NCI-H2081 (cell line): ENCODE data around the gene OR2T27.
"Not testable (repeated sequence)": the region's sequence is repeated elsewhere in the genome, so short reads cannot be mapped to it uniquely, and the experiment has no call there.

Experiments used
- DNase-seq, 2 experiments: peaks; one replicate each; lab custom pipeline; 2025; lab: John Stamatoyannopoulos, UW

Gene OR2T27

DNA sequence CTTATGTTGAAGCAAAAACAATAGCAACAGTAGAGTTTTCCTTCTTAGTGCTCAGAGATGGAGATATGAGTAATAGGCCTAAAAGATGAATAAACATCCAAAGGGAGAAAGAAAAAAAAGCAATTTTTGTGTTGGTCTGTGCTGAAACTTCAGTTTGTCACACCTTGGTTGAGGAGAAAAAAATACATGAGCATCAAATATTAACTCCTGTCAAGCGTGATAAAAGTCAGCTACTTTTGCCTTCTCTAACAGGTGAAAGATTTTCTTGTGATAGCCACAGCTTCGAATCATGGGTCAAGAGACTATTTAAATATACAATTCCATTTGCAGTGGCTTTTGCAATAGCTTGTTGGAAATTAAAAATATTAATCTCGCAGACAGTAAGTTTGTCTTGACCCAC, 14.4 kb downstream of the OR2T27 start:
- DNase-seq: not testable (repeated sequence)

DNA sequence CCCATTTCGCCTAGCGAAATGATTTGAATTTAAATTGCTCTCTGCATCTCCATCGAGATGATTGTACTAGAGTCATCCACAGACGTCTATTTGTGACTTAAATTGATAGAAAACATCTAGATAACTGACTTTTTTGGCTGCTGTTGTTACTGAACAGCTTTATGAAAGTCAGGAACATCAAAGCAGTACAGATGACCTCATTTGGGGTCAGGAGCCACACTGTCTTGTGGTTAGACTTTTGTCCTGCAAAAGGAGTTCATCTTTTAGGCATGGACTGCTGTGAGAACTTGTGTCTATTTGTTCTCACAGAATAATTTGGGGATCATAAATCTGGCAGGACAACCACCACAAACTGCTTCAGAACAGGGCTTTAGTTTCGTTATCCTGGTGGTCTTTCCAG, 15.7 kb downstream of the OR2T27 start:
- DNase-seq: not testable (repeated sequence)

DNA sequence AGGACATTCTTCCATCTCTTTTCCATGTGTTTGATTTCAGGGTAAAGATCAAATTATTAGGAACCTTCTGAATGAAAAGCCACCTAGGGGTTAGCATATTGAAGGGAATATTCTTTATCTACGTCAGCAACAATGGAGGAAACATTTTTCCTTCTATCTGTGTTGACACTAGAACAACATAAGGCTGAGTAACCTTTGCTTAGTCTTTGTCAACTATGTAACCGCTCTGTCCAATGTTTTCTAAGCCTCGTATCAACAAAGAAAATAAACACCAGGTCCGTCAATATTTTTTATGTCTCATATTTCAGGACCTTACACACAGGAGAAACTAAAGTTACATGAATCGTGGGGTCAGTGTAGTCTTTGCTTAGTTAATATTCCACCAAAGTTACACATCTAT, 18.7 kb downstream of the OR2T27 start:
- not testable (repeated sequence) for DNase-seq

DNA sequence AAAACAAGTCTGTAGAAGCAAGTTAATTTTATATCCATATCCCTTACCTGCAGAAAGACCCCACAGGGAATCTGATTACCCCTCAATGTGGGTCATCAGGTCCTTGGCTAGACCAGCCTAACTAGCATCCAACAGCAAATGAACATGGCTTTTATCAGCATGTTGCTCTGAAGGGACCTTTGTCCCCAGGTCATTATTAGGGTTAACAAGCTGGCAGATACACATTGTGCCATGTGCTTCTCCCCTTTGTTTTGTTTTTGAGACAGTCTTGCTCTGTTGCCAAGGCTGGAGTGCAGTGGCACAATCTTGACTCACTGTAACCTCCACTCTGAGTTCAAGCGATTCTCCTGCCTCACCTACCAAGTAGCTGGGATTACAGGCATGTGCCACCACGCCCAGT, 20.3 kb downstream of the OR2T27 start, which contains the start of gene OR2T11:
TSS of gene OR2T11 (minus strand) at position 101 of the 400 bp plus-strand sequence. CDS start 7,963 bp downstream, outside the sequence.
- not testable (repeated sequence) for DNase-seq

DNA sequence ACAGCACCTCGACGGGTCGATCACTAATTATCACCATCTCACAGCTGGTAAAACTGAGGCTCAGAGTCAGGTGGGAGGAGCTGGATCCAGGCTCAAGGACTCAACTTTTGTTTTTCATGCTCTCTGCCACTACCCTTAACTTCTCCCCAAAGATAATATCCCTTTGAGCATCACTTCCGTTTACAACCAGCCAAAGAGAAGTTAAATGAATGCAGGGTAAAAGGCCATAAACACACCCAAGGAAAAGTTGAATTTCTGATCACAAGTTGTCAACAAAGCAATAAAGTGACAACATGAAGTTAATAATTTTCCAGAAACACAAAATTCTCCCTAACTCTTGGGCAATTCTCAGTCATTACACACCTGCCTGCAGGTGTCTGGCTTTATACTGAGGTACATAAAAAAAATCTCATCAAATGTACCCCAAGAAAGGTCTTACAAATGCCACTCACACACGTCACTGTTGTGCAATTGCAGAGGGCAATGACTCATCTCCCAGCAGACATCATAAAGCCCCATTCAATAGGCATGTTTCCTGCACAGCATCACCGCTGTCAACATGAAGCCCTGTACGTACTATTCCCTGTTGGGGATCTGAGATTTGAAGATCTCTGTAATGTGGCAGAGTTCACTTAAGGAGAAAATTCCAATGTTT, 23.8 kb downstream of the OR2T27 start:
- DNase-seq: no peak

DNA sequence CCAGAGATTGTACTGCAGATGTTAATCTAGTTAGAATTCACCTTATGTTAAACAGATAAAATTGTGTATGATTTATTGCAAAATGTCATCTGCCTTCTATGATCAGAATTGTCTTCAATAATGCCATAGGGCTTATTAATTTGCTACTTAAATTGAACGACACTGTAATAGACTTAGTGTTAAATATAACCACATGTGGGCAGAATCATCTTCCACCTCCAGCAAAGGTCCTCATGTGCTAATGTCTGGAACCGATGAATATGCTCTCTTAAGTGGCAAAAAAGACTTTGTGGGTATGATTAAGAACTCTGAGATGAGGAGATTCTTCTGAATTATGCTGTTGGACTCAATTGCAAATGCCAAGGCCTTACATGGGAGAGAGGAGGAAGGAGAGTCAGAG, 24.8 kb downstream of the OR2T27 start:
- no peak for DNase-seq

DNA sequence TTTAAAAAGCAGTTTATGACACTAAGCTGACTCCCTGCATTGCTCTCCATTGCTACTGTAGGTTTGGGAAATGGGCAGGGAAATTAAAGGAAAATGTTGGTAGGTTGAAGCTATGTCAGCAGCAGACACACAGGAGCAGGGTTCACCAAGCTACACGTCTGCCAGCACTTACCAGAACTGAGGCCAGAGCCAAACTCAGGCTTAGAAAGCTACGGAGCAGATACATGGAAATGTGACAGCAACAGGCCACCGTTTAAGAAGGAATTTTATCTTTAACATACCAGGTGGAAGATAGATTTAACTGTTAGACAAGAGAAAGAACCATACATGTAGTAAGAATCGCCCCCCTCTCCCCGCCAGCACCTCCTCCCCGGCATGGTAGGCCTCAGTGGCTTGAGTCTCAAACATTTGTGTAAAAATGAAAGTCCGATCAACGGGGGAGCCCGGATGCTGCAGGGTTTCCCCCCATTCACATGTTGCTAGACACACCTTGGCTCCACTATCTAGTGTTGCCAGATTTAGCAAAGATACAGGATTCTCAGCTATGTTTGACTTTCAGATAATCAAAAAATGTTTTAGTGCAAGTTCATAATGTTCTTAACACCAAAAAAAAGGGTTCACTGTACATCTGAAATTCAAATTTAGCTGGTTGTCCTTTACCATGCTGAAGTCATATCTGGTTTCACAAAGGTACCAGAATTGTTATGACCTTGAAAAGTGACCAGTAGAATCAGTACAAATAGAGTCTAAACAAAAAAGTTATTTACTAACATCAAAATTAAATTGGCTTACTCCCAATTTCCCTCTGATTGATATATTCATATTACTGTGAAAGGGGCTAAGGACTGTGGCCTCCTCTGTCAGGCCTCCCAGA, 27.1 kb downstream of the OR2T27 start:
- no peak for DNase-seq

DNA sequence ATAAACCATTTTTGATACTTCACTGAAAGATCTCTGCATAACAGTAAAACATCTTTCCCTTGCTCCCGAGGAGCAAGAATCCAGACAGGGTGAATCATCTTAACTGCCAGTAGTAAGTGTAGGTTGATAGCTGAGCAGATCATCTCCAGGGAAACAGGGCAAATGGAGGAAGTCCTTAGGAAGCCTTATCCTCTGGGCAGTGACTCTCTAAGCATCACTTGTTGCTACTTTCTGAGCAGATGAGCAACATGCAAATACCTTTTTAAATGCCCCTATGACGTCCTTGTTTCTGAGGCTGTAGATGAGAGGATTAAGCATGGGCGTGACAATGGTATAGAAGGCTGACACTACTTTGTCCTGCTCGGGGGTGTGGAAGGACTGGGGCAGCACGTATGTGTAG, 29.4 kb downstream of the OR2T27 start:
- DNase-seq: no peak

DNA sequence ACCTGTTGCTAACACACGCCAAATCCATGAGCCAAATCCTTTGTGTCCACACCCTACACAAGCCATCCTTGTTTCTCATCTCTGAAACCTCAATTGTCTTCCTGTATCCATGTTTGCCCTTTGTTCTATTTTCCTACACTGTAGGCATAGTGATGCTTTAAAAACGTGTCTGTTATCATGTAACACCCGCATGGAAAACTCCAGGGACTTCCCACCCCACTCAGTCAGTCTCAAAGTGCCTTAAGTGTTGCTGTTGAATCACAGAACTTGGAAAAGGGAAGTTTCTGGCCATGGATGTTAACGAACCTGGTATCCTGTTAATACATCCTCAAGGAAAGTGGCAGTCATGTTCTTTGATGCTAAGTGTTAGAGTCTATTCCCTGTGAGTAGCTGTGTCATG, 30.2 kb downstream of the OR2T27 start:
- DNase-seq: no peak

DNA sequence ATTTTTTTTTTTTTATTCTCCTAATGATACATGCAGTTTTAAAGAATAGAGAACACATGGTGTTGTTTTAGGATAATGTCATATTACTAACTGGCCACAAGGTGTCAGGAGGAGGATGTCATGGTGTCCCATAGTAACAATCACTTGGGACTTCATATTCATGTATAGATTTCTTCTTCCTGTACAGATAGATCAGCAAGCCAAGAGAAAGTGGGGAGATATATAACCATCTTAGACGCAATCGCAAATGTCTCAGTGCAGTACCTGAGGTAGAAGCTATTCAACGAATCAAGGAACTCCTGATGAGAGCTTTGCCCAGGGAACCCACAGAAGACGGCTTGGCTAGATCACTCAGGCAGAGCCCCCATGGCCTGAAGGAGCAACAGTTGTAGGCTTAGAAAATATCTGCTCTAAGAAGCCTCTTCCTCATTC, 32.7 kb downstream of the OR2T27 start:
- DNase-seq: peak; percentile 1 to 2

DNA sequence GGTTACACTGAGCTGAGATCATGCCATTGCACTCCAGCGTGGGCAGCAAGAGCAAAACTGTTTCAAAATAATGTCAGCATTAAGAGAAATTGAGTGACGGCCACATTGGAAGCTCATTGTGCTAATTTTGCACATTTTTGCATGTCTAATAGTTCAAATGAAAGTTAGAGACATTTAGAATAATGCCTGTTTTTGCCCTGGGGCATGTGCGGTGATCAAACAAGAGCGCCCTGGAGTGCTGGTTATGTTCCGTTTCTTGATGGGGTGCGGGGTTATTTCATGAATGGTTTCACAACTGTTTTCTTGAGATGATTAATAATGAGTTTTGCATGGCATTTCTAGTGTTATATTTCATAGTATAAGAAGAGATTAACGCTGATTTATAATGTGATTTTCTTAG, 33.6 kb downstream of the OR2T27 start:
- DNase-seq: no peak

DNA sequence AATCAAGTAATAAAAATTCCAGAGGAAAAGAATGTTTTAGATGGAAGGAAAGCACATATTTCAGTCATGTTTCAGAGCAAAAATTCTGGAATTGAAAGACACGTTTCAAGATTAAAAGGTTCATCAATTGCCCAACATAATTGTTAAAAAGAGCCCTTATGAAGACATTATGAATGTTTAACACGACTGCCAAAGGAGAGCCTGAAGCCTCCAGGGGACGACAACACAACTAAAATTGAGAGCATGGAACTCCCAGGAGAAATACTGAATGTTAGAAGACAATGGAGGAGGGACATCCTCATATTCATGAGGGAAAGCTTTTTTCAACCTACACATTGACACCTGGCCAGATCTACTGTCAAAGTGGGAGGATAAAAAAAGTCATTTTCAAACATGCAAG, 36.5 kb downstream of the OR2T27 start:
- DNase-seq: peak; percentile 14 to 17

DNA sequence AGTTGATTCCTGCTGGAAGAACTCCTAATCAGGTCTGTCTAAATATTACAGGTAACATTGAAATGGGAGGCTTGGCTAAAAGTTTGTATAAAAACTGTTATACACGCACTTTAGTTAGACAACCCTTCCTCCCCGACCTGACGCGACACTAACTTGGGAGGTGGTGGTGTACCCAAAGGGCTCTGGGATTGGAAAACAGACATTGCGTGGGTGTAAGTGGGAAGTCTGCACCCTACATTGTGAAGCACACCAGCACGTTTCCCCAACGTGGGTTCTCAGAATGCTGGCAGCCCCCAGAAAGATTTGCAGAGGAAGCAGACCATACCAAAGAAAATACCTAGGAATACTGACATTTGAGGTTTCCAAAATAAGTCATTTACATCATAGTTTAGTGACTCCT, 37.2 kb downstream of the OR2T27 start:
- DNase-seq: no peak

DNA sequence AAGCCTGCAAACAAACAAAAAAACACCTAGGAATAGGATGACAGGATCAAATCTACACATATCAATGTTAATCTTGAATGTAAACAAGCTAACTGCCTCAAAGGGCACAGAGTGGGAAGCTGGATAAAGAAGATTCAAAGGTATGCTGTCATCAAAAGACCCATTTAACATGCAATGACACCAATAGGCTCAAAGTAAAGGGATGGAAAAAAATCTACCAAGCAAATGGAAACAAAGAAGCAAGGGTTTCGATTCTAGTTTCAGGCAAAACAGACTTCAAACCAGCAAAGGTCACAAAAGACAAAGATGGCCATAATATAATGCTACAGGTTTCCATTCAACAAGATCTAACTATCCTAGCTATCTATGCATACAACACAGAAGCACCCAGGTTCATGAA, 41.6 kb downstream of the OR2T27 start:
- DNase-seq: no peak

DNA sequence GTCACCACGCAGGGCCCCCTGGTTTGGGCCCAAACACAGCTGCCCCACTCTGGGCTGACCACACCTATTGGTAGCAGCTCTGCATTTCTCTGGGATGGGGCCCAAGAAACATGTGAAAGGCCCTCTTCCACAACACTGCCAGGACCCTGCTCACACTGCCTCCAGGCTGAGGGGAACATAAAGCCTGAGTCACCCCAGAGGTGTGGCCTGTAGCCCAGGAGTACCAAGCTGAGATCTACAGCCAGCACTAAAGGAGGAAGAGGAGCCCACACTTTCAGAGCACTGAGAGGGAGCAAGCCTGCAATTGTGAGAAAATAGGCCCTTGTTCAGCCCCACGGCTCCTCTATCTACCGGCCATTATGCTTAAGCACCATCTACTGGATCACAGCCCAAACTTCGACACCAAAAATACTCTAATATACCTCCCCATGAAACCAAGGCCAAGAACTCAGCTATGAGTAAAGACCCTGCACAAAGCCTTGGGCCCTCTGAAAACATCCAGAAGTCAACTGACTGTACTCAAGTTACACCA, 43.4 kb downstream of the OR2T27 start:
- no peak for DNase-seq

DNA sequence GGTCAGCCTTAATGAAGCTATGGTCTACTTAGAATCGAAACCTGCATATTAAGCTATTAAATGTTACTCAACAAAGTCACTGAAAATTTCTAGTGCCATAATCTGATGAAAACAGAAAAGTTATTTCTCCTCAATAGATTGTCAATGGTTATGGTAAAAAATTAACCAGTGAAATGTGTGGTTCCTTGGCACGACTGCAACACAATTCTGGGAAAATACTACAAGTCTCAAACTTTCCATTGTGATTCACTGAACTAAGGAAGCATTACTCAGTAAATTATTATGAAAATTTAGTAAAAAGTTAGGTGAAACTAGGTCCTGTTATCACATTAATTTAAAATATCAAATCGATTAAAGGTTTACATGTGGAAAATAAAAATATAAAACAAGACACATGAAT, 45.0 kb downstream of the OR2T27 start:
- no peak for DNase-seq
